ENCODE measurements around the gene PIM1.

DNA sequence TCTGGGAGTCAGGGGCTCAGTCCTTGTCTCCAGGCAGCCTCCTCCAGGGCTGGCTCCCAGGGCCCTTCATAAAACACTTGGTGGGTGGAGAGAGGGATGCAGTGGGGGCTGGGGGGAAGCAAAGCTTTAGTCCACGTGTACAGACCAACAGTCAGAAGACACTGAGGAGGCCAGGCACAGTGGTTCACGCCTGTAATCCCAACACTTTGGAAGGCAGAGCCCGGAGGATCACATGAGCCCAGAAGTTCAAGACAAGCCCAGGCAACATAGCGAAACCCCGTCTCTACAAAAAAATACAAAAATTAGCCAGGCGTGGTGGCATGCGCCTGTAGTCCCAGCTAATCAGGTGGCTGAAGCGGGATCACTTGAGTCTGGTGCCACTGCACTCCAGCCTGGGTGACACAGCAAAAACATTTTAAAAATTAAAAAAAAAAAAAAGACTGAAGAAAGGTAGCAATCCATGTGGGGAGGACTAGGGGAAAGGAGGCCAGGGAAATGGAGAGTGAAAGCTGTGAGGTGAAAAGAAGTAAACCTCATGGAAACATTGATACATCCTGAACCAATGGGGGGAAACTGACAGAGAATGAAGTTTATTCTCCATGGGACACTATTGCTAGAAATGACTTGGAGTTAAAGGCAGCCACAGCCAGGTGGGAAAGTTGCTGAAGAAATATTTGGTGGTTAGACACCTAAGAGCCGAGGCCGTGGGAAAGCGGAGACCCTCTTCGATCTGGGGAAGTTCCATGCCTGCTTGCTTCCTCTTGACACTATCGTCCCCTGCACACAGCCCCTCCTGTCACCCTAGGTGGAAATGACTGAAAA lies 35.4 kb downstream of the PIM1 start:
- TF ChIP-seq POLR2A (IDR thresholded peaks at IDR 0.05; ENCODE audit: low read length), result peak; percentile 64
- no peak for TF ChIP-seq GATA1 (IDR thresholded peaks at IDR 0.05; ENCODE audit: low read depth, low read length)
